OCI-LY1 (cell line): ENCODE measurements around the gene PRRC2A.

Source experiments
- H2AFZ ChIP-seq: fragments of 200-600 bp; sonication (generic), shearing (Covaris generic); 2 replicates; pipeline ENCODE4 v1.6.0; 2014; ENCODE audit warnings: antibody characterized with exemption, mild to moderate bottlenecking, low read length
- H3F3A ChIP-seq: fragments of 200-600 bp; sonication (generic), shearing (Covaris generic); 2 replicates; pipeline ENCODE4 v1.6.0; 2014; ENCODE audit warnings: mild to moderate bottlenecking, antibody characterized with exemption, low read length, moderate library complexity; ENCODE audit not compliant: insufficient read depth
- H3K27ac ChIP-seq: fragments of 200-600 bp; sonication (generic); 2 replicates; pipeline ENCODE4 v1.5.1; 2014; ENCODE audit warnings: low read length, mixed run types, mild to moderate bottlenecking, low read depth; ENCODE audit not compliant: poor library complexity, severe bottlenecking
- H3K27me3 ChIP-seq: fragments of 200-600 bp; sonication (generic); 2 replicates; pipeline ENCODE4 v1.6.0; 2014; ENCODE audit warnings: antibody characterized with exemption, mild to moderate bottlenecking, low read length, moderate library complexity; ENCODE audit not compliant: insufficient read depth
- H3K36me3 ChIP-seq: fragments of 200-600 bp; sonication (generic); 2 replicates; pipeline ENCODE4 v1.6.1; 2014; ENCODE audit warnings: mild to moderate bottlenecking, antibody characterized with exemption, low read length, moderate library complexity, mixed read lengths; ENCODE audit not compliant: insufficient read depth
- H3K4me1 ChIP-seq: fragments of 200-600 bp; sonication (generic); 2 replicates; pipeline ENCODE4 v1.5.1; 2014; ENCODE audit warnings: mild to moderate bottlenecking, low read length, moderate library complexity; ENCODE audit not compliant: insufficient read depth, severe bottlenecking
- H3K4me2 ChIP-seq: fragments of 200-600 bp; sonication (generic), shearing (Covaris generic); 2 replicates; pipeline ENCODE4 v1.6.1; 2014; ENCODE audit warnings: low read length
- H3K4me3 ChIP-seq: fragments of 200-600 bp; sonication (generic); 2 replicates; pipeline ENCODE4 v1.5.1; 2014; ENCODE audit warnings: low read length, low read depth, mild to moderate bottlenecking, mixed read lengths; ENCODE audit not compliant: poor library complexity, severe bottlenecking
- H3K79me2 ChIP-seq: fragments of 200-600 bp; shearing (Covaris generic); 2 replicates; pipeline ENCODE4 v1.6.1; 2016; ENCODE audit warnings: mixed run types, low read length, mixed read lengths; ENCODE audit not compliant: insufficient read depth
- H3K9ac ChIP-seq: fragments of 200-600 bp; sonication (generic), shearing (Covaris generic); 2 replicates; pipeline ENCODE4 v1.6.1; 2014; ENCODE audit warnings: mild to moderate bottlenecking, low read length, mixed read lengths
- H3K9me2 ChIP-seq: fragments of 200-600 bp; sonication (generic), shearing (Covaris generic); 2 replicates; pipeline ENCODE4 v1.6.1; 2014; ENCODE audit warnings: low read depth, mild to moderate bottlenecking, low read length, mixed read lengths
- H3K9me3 ChIP-seq: fragments of 200-600 bp; shearing (Covaris generic); 2 replicates; pipeline ENCODE4 v1.6.1; 2014; ENCODE audit warnings: low read length, mixed read lengths
- H4K20me1 ChIP-seq: fragments of 200-600 bp; sonication (generic), shearing (Covaris generic); 2 replicates; pipeline ENCODE4 v1.6.0; 2016; ENCODE audit warnings: mild to moderate bottlenecking, low read length; ENCODE audit not compliant: insufficient read depth
- CTCF ChIP-seq: fragments of 200-600 bp; sonication (generic), shearing (Covaris generic); IDR thresholded peaks from 2 replicates; pipeline ENCODE4 v1.5.1; 2017; ENCODE audit warnings: mild to moderate bottlenecking, antibody characterized with exemption, low read length, moderate library complexity, mixed read lengths
- EZH2 ChIP-seq: fragments of 200-600 bp; sonication (generic), shearing (Covaris generic); IDR thresholded peaks from 2 replicates; pipeline ENCODE4 v1.8.0; 2017; ENCODE audit warnings: borderline replicate concordance, mixed run types, mild to moderate bottlenecking, antibody characterized with exemption, low read length, moderate library complexity, mixed read lengths

The PRRC2A gene

GRCh38 chr6:31609519-31610406 lies 10.8 kb upstream of the PRRC2A start:
- H3K9ac ChIP-seq: no peak overlapping the region
- H3K4me3 ChIP-seq: no peak overlapping the region
- H3K27ac ChIP-seq: no peak overlapping the region
- H3K27me3 ChIP-seq: no peaks in the 10 kb centered on the region
- H3K79me2 ChIP-seq: no peaks in the 10 kb centered on the region
- H2AFZ ChIP-seq: no peak overlapping the region
- no peaks in the 10 kb centered on the region for H3K9me3 ChIP-seq
- no peaks in the 10 kb centered on the region for H3K9me2 ChIP-seq
- H4K20me1 ChIP-seq: no peaks in the 10 kb centered on the region
- no peak for TF ChIP-seq CTCF
- TF ChIP-seq EZH2: no peak
- H3K36me3 ChIP-seq: no peaks in the 10 kb centered on the region
- no peaks in the 10 kb centered on the region for H3F3A ChIP-seq
- H3K4me2 ChIP-seq: no peak overlapping the region
- H3K4me1 ChIP-seq: peaks cover 13% of the 10 kb centered on the region

GRCh38 chr6:31610968-31611367 lies 9.5 kb upstream of the PRRC2A start:
- Histone ChIP-seq H3K36me3 (no peaks in the 10 kb centered on the region), H3F3A (no peaks in the 10 kb centered on the region), H3K4me3 (no peak overlapping the region), H3K4me2 (no peak overlapping the region), H4K20me1 (no peaks in the 10 kb centered on the region), H3K9me3 (no peaks in the 10 kb centered on the region), H3K4me1 (peaks cover 25% of the 10 kb centered on the region), H3K79me2 (no peaks in the 10 kb centered on the region), H3K27me3 (no peaks in the 10 kb centered on the region), H2AFZ (no peak overlapping the region), H3K27ac (no peak overlapping the region), H3K9ac (no peak overlapping the region), H3K9me2 (no peaks in the 10 kb centered on the region)
- TF ChIP-seq EZH2: no peak
- TF ChIP-seq CTCF: no peak

- H3K79me2 ChIP-seq: no peaks in the 10 kb centered on the region
- H3K36me3 ChIP-seq: no peaks in the 10 kb centered on the region
- H3K4me3 ChIP-seq: no peak overlapping the region
- peaks cover 32% of the 10 kb centered on the region for H3K4me1 ChIP-seq
- H3K9me2 ChIP-seq: no peaks in the 10 kb centered on the region
- H3K4me2 ChIP-seq: peak overlapping the region; percentile 23
- no peak overlapping the region; the same call in 1 of the 2 replicates for H3K9ac ChIP-seq
- H2AFZ ChIP-seq: no peak overlapping the region
- no peaks in the 10 kb centered on the region for H3F3A ChIP-seq
- no peaks in the 10 kb centered on the region for H3K9me3 ChIP-seq
- H4K20me1 ChIP-seq: no peaks in the 10 kb centered on the region
- H3K27me3 ChIP-seq: no peaks in the 10 kb centered on the region
- peak overlapping the region; percentile 60 for H3K27ac ChIP-seq
- TF ChIP-seq CTCF: no peak
- no peak for TF ChIP-seq EZH2
These were observed 6.4 kb upstream of the PRRC2A start for GRCh38 chr6:31614075-31614619.
